Limb (tissue), 2 donors: Measurements from ENCODE around the gene SLC6A18.
"Not testable (repeated sequence)": the region's sequence is repeated elsewhere in the genome, so short reads cannot be mapped to it uniquely, and the experiment has no call there.

Experiments used
- DNase-seq, 2 donors: peaks; one replicate each; pipeline ENCODE4 v3.0.0-alpha.2; 2016; ENCODE audit errors: extremely low spot score in 2 of 2

The SLC6A18 gene

DNA sequence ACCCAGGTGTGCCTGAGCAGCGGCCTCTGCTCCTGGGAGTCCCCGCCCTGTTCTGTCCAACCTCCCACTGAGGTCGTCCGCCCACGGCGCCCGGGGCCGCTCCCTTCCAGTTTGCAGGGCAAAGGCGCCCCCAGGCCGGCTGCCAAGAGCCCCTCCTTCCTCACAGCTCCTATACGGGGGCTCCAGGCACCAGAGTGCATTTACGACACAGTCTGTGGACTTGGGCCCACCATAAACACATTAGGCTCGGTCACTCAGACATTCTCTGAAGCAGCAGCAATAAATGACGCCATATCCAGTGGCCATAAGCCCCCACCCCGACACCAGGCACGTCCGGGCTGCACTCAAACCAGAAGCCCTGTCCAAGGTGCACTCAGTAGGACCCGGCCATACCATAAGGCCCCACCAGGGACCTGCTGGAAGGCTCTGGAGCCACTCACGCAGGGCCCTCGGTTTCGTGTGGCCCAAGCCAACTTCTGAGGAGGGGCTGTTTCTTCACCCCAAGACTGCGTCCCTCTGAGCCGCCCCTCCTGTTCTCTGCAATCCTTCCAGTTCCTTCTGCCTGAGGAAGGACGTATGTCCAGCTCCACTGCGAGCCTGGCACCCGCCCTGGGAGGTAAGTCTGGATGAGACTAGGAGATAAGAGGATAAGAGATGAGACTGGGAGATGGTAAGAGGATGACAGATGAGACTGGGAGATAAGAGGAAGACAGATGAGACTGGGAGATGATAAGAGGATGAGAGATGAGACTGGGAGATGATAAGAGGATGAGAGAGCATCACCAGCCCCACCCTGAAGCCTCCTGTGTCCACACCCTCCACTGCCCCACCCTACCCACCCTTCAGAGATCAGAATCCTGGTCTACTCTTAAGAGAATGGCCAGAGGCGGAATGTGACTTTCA is 26.7 kb downstream of the SLC6A18 start:
- no peak for DNase-seq

DNA sequence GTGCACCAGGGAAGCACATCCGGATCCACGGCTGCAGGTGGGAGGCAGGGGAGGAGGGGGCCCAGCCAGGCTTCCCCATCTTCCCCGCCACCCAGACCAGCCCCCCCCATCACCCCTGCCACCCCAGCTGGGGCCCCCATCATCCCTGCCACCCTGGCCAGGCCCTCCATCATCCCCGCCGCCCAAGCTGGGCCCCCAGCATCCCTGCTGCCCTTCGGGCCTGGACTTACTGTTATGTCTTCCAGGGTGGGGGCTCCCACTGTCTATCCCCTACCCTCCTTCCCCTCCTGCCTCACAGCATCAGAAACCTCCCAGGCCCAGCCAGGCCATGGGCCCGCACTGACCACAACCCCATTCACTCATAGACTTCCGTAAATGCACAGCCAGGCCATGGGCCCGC is 27.5 kb downstream of the SLC6A18 start:
- no peak for DNase-seq

DNA sequence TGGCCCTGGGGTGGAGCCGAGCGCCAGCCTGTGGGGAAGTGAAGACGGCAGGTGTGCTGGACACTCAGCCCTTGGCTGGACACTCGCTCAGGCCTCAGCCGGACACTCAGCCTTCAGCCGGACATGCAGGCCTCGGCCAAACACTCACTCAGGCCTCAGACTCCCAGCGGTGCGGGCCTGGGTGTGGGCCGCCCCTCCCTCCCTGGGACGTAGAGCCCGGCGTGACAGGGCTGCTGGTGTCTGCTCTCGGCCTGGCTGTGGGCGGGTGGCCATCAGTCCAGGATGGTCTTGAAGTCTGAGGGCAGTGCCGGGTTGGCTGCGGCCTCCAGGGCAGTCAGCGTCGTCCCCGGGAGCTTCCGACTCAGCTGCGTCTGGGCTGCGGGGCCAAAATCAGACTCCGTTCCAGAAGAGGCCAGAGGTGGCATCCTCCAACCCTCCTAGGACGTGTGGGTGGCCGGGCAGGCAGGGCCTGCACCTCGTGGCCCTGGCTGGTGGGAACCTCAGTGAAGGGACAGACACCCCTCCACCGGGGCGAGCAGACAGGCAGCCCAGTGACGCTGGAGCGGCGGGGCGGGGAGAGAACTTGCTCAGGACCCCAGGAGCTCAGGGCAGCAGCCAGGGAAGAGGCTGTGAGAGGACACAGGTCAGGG is 28.4 kb downstream of the SLC6A18 start:
- no peak for DNase-seq

DNA sequence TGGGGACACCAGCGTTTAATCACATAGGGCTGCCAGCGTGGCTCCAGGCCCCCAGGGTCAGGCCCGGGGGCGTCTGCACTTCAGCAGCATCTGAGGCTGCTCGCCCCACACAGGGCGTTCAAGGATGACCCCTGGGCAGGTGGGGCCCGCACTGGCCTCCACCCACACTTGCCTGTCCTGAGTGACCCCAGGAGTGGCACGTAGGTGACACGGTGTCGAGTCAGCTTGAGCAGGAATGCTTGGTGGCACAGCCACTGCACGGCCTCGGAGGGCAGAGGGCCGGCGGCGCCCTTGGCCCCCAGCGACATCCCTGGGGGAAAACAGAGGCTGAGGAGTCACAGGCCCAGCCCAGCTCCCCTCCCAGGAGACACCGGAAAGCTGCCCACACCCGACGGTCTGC is 29.0 kb downstream of the SLC6A18 start:
- DNase-seq: no peak

DNA sequence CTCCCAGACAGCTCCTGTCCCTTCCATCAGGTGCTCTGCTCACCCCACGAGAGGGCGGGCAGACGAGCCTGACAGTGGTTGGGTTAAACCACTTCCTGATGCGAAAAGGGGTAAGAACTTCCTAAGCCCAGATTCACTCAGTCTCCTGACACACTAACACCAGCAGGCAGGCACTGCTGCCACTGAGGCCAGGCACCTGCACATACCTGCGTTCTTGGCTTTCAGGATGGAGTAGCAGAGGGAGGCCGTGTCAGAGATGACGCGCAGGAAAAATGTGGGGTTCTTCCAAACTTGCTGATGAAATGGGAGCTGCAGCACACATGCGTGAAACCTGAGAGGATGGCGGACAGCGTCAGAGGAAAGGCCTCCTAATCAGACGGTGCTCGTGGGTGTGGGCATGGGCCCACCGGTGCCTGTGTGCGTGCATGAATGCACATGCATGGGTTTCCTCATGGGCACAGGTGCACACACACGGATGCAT is 29.9 kb downstream of the SLC6A18 start:
- DNase-seq: no peak

DNA sequence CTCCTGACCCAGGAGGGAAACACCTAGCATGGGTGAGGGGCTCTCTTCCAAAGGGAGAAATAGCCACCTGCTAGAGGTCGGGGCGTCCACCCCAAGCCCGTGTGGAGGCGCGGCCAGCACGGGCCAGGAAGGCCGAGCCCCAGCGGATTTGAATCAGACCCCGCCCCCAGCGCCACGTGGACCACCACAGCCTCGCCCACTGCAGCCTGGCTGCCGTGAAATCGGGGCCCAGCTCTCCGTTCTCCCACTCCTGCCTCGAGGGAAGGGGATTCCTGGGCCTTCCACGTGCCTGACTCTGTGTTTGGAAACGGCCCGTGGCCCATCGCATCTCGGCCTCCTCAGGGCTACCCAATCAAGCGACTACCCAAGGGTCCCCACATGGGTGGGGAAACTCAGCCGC is 31.6 kb downstream of the SLC6A18 start:
- no peak for DNase-seq

DNA sequence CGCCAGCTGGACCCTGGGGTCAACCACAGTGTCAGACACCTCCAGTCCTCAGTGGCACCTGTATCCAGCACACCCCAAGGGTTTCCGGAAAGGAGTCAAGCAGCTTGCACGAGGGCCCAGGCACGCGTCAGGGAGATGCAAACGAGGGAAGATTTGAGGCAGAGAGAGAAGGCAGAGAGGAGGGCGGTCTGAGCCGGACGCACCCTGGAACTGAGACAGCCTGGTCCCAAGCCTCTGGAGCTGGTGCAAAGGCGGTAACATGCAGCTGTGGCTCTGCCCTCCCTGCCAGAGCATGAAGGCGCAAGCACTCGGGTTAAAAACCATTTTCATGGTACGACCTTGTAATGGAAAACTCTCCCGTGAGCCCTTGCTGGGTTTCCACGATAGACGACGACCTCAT is 32.2 kb downstream of the SLC6A18 start:
- no peak for DNase-seq

DNA sequence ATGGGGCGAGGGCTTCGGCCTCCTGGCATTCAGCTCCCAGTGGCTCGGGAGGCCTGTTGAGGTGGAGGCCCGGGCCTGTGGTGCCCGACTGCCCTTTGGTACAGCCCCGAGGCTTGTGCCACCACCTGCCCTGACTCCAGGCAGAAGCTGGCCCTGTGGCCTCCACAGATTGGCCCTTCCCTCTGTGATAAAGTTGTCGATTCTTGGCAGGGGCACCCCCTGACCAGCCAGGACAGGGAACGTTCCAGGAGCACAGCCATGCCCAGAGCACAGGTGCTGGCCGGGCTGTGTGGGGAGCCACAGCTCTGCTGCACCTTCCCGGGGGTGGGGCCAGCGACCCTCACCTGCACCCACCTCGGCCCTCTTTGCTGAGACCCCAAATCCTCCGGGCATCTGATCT is 32.7 kb downstream of the SLC6A18 start:
- no peak for DNase-seq

DNA sequence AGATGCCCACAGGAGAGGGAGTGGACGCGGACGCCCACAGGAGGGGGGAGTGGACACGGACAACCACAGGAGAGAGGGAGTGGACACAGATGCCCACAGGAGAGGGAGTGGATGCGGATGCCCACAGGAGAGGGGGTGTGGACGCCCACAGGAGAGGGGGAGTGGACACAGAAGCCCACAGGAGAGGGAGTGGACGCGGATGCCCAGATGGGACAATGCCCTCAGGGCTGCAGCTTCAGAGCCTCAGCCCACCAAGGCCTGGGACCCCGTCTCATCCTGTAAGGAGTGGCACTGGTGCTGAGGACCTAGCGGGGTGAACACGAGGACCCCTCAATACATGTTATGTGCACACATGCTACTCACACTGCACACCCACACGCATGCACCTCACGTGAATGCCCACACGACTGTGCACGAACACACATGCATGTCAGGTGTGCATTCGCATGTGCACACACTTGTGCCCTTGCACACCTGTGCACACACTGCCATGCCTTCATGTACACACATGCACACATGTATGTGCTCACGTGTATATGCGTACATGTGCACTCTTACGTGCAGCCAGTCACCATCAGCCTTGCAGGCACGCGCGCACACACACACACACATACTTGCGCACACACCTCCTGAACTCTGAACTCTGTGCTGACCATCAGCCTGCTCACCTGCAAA is 34.8 kb downstream of the SLC6A18 start:
- DNase-seq: no peak

DNA sequence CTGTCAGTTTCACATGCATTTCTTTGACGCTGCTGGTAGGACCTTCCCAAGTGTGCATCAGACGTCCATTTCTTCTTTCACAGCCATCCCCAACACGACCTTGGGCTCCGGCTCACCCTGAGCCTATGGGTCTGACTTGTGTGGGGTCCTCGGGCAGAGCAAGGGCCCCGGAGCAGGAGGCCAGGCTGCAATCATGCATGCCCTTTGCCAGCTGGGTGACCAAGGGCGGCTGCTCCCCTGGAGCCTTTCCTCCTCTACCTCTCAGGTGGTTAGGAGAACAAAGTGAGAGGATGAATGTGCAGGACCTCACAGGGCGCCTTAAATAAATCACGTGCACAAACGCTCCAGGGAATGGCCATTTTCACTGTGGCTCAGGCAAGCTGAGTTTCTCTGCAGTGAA is 36.5 kb downstream of the SLC6A18 start:
- no peak for DNase-seq

DNA sequence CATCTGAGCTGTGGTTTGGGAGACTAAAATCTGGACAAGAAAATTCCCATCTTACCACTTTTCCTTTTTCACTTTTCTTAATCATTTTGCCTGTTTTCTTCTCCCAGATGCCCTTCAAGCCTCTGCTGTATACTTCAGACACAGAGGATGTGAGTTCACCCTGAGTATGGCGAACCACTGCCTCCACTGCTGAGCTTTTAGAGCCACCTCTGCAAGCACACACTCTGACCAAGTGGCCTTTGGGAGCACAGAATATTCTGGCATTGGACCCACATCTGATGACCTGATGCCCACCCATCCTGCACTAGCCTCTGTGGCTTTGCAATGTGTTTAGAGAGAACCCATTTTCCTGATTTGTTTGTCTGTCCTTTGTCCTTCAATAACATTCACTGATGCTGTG is 37.2 kb downstream of the SLC6A18 start:
- no peak for DNase-seq

DNA sequence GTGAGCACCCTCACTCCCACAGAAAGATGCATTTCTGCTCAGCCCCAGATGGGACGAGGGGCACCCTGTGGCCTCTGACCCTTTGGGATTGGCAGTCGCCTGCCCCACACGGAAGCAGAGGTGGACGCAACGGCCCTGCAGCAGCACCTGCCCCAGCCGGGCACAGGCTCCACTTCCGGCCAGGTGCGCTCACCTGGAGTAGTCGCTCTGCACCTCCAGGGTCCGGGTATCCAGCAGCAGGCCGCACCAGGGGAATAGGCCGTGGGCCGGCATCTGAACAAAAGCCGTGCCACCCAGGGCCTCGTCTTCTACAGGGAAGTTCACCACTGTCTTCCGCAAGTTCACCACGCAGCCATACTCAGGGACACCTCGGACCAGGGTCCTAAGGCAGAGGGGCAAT is 39.0 kb downstream of the SLC6A18 start:
- no peak for DNase-seq

DNA sequence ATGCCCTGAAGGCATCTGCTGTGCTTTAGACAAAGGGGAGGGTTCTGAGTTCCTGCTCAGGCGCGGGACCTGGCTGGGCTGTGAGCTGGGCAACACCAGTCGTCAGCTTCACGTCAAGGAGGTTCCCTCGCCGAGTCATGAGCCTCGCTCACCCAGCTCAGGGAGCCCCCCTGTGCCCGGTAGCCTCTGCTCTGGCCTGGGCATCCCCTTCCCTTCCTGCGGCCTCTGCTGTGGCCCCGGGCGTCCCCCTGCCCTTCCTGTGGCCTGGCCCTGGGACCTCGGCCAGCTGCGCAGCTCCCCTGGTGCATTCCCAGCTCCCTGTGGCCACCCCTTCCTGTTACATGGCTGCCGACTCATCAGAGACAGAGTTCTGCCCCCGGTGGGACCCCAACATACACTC is 39.8 kb downstream of the SLC6A18 start:
- no peak for DNase-seq

DNA sequence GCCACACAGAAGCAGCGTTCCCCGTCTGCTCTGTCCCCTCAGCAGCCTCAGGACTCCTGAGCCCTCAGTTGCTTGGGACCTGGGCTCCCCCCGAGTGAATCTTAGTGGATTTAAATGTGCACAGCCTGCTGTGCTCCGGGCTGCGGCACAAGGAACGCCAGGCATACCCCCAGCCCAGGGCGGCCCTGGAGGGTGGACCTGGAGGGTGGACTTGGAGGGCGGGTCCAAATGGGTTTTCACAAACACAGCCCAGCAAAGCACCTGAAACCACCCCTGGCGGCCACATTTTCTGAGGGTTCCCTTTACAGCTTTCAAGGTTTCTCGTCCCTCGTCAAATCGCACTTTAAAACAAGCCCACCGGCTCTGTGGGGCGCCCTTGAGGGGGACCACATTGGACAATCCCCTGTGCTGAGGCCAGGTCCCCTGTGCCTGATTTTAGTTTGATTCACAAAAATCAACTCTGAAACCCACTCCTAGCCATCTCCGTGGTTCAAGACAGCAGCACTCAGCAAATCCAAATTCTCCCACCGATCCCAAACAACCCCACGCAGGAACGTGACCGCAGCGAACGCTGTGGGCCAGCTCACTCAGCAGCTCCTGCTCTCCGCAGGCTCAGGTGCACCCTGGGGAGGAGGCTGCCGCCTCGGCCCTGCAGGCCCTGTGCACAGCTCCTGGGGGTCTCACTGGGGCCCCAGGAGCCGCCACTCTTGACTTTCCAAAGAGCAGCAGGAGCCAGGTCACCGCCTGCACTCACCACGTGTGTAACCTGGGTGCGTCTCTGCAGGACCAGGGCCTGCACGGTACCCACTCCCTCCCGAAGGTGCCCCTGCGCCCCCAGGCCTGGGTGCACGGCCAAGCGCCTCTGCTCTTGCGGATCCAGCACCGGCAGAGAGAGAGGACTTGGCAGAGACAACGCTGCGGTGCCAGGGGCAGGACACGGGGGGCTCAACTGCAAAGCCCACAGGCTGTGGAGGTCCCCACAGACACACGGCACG is 40.6 kb downstream of the SLC6A18 start:
- DNase-seq: no peak

DNA sequence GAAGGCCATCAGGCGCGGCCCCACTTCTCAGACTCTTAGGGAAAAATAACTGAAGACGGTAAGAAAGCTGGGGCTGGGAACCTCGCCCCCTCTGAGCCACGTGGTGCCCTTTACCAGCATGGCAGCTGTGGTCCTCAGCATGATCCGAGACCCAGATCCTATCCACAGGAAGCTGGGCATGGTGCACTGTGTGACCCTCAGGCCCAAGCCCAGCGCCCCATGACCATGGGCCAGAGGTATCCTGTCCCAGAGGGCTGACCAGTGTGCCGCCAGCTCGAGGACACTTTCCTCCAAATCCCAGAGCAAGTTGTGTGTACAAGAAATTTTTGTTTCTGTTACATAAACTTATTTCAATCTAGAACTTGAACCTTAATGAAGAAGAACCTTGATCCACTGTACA is 41.6 kb downstream of the SLC6A18 start:
- DNase-seq: no peak

DNA sequence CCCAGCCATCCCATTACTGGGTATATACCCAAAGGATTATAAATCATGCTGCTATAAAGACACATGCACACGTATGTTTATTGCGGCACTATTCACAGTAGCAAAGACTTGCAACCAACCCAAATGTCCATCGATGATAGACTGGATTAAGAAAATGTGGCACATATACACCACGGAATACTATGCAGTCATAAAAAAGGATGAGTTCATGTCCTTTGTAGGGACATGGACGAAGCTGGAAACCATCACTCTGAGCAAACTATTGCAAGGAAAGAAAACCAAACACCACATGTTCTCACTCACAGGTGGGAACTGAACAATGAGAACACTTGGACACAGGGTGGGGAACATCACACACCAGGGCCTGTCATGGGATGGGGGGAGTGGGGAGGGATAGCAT is 42.3 kb downstream of the SLC6A18 start:
- not testable (repeated sequence) for DNase-seq

DNA sequence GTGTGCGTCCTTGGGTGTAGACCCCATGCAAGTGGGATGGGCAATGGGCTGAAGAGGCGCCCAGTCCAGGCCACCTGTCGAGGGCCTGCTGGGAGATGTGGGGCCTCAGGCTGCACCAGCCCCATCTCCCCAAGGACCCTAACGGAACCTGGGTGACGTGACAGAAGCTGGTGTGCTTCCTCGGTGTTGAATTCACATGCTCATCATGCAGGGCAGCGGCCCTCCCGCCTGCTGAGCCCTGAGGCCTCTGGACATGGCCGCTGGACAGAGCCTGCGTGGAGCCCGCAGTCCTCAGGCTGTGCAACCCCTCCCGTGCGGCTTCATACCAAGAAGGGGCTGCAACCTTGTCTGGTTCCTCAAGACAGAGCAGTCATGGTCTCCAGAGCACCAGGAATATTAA is 42.9 kb downstream of the SLC6A18 start:
- DNase-seq: no peak

DNA sequence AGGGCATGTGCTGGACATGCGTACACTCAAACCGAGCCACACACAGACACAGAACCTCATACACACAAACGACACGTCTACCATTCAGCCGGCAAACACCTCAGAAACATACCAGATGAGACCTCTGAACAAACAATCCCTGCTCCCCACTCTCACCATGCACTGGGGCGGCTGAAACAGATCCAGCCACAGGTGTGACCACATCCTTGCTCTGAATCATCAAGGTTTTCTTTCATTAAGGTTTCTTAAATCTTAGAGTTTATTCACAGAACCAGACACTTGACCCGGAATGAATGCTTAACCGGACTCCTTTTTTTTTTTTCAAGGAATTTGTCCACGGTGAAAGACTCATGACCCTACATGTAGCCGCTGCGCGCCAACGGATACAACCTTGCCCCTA is 43.5 kb downstream of the SLC6A18 start:
- DNase-seq: no peak

DNA sequence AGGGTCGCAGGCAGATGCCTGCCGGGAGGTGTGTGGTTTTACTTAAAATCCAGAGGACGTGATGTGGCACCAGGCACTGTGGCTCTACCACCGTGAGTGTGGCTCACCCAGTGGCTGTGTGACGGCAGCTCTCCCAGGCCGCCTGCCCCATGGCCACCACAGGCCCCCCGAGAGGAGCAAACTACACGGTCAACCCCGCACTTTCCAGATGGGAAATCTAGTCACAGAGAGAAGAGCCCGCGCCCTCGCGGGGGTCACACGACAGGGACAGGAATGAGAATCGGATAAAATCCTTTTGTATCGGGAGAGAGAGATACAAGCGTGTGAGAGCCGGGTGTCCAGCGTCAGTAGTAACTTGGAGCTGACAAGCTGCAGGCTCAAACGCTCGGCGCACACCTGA is 45.2 kb downstream of the SLC6A18 start:
- no peak for DNase-seq

DNA sequence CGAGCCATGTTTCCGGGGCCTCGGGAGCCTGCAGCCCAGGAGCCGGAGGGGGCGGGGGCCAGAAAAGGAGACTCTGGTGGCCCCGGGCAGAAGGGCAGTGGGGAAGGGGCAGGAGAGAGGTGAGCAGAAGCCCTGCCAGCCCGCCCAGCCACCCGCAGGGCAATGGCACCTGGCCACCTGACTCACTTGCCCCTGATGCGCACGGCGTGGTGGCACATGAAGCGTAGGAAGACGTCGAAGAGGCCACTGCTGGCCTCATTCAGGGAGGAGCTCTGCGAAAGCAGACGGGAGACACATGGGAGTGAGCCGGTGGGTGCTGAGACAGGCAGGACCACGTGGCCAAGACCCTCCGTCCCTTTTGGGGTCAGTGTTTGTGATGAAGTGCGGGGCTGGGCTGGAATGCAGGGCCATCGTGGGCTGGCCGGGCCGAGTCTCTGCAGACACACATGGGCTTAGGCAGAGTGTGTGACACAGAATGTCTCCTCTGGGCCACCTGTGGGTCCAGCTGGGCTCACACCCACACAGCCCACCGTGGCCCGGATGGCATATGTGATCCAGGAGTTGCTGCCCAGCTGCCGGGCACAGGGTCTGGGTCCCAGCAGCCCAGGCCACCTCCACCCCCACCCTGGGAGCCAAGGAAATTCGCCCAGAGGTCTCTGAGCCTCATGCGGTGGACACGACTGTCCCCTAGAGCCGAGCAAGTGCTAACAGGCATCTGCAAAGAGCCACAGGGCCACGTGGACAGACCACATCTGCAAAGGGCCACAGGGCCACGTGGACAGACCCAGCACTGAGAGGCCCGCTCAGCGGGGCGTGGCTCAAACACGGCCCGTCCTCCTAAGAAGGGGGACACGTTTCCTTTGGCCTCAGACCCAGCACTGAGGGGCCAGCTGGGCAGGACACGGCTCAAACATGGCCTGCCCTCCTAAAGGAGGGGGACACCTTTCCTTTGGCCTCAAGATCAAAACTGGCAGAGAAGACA is 46.0 kb downstream of the SLC6A18 start:
- DNase-seq: no peak
